Osteoblast (primary cell): ENCODE measurements around the gene ABCC4. TPM values are rescaled to one million over a fixed set of nuclear protein-coding genes. Genes with fewer than 3 reads are reported as not detected.
"Not testable (repeated sequence)": the region's sequence is repeated elsewhere in the genome, so short reads cannot be mapped to it uniquely, and the experiment has no call there.

ENCODE experiments used
- DNase-seq: peaks from one replicate; pipeline ENCODE4 v3.0.0; 2011; ENCODE audit warnings: low spot score, mixed read lengths; ENCODE audit not compliant: insufficient read length; ENCODE audit errors: missing footprints
- H2AFZ ChIP-seq: 2 replicates; pipeline ENCODE4 v1.6.0; 2011; ENCODE audit warnings: mild to moderate bottlenecking, low read length
- H3K27ac ChIP-seq: 2 replicates; pipeline ENCODE4 v1.5.1; 2011; ENCODE audit warnings: mild to moderate bottlenecking, low read depth, low read length, moderate library complexity
- H3K27me3 ChIP-seq: 2 replicates; pipeline ENCODE4 v1.6.0; 2012; ENCODE audit warnings: mild to moderate bottlenecking, control low read depth, inconsistent platforms, low read length, moderate library complexity; ENCODE audit not compliant: insufficient read depth
- H3K36me3 ChIP-seq: 2 replicates; pipeline ENCODE4 v1.5.1; 2011; ENCODE audit warnings: mild to moderate bottlenecking, low read length, control low read depth, moderate library complexity; ENCODE audit not compliant: insufficient read depth
- H3K4me1 ChIP-seq: 2 replicates; pipeline ENCODE4 v1.5.1; 2011; ENCODE audit warnings: mild to moderate bottlenecking, low read length, control low read depth, moderate library complexity; ENCODE audit not compliant: insufficient read depth
- H3K4me2 ChIP-seq: 2 replicates; pipeline ENCODE4 v1.6.0; 2011; ENCODE audit warnings: mild to moderate bottlenecking, low read length; ENCODE audit not compliant: insufficient read depth
- H3K4me3 ChIP-seq: fragments of 200-600 bp; sonication (generic); 3 replicates; pipeline ENCODE4 v1.5.1; 2012; ENCODE audit warnings: mild to moderate bottlenecking, low read length, inconsistent platforms; ENCODE audit not compliant: insufficient read depth
- H3K79me2 ChIP-seq: 2 replicates; pipeline ENCODE4 v1.6.0; 2012; ENCODE audit warnings: mild to moderate bottlenecking, low read length, control low read depth, inconsistent platforms; ENCODE audit not compliant: insufficient read depth
- H3K9me3 ChIP-seq: 2 replicates; pipeline ENCODE4 v1.5.1; 2011; ENCODE audit warnings: low read depth, low read length, control low read depth
- H4K20me1 ChIP-seq: 2 replicates; pipeline ENCODE4 v1.6.0; 2012; ENCODE audit warnings: mild to moderate bottlenecking, low read length, control low read depth; ENCODE audit not compliant: insufficient read depth
- CTCF ChIP-seq: IDR thresholded peaks from 2 replicates; pipeline ENCODE4 v1.5.1; 2011; ENCODE audit warnings: mild to moderate bottlenecking, low read depth, low read length, moderate library complexity; ENCODE audit errors: extremely low read depth
- total RNA-seq: library from RNA; depleted of rRNA; stranded (reverse); fragments of >200 nt; gene quantifications from 2 replicates; pipeline ENCODE4 v1.2.3, GENCODE V29; 2012

Gene ABCC4
- total RNA-seq, 1 donor: 27.5 TPM

- no peaks in the 10 kb centered on the region for H3K27me3 ChIP-seq
These were observed 124.5 kb downstream of the ABCC4 start for GRCh38 chr13:95176611-95177259.

GRCh38 chr13:95174517-95174916 is 126.7 kb downstream of the ABCC4 start:
- Histone ChIP-seq H3K36me3 (peaks cover 9% of the 10 kb centered on the region), H3K9me3 (no peaks in the 10 kb centered on the region), H3K4me1 (no peaks in the 10 kb centered on the region), H3K27ac (no peak overlapping the region), H2AFZ (no peak overlapping the region), H3K79me2 (no peaks in the 10 kb centered on the region), H4K20me1 (no peaks in the 10 kb centered on the region), H3K4me2 (no peak overlapping the region), H3K4me3 (no peak overlapping the region), H3K27me3 (no peaks in the 10 kb centered on the region)
- no peak for DNase-seq
- TF ChIP-seq CTCF: no peak

More at GRCh38 chr13:95176611-95177259, 124.5 kb downstream of the ABCC4 start:
- Histone ChIP-seq H2AFZ (no peak overlapping the region), H3K4me2 (no peak overlapping the region), H3K4me1 (no peaks in the 10 kb centered on the region), H3K4me3 (no peak overlapping the region), H3K27ac (no peak overlapping the region), H4K20me1 (no peaks in the 10 kb centered on the region), H3K79me2 (no peaks in the 10 kb centered on the region), H3K36me3 (peaks cover 9% of the 10 kb centered on the region), H3K9me3 (no peaks in the 10 kb centered on the region)
- DNase-seq: no peak
- no peak for TF ChIP-seq CTCF

GRCh38 chr13:95168191-95168590 is 133.1 kb downstream of the ABCC4 start:
- H3K4me1 ChIP-seq: no peaks in the 10 kb centered on the region
- no peaks in the 10 kb centered on the region for H3K79me2 ChIP-seq
- H3K36me3 ChIP-seq: peaks cover 4% of the 10 kb centered on the region
- H2AFZ ChIP-seq: no peak overlapping the region
- no peak overlapping the region for H3K4me2 ChIP-seq
- no peaks in the 10 kb centered on the region for H3K27me3 ChIP-seq
- no peaks in the 10 kb centered on the region for H3K9me3 ChIP-seq
- H4K20me1 ChIP-seq: no peaks in the 10 kb centered on the region
- no peak for TF ChIP-seq CTCF
- no peak for DNase-seq
- no peak overlapping the region for H3K4me3 ChIP-seq
- no peak overlapping the region for H3K27ac ChIP-seq

- not testable (repeated sequence) for H2AFZ ChIP-seq, H3K79me2 ChIP-seq, H3K9me3 ChIP-seq, H3K4me3 ChIP-seq, H3K27ac ChIP-seq, H3K4me1 ChIP-seq, H4K20me1 ChIP-seq, H3K4me2 ChIP-seq, H3K27me3 ChIP-seq, H3K36me3 ChIP-seq, DNase-seq
These were observed 134.2 kb downstream of the ABCC4 start for GRCh38 chr13:95167003-95167402.
